ENCODE measurements around the gene UBE2I.

DNA sequence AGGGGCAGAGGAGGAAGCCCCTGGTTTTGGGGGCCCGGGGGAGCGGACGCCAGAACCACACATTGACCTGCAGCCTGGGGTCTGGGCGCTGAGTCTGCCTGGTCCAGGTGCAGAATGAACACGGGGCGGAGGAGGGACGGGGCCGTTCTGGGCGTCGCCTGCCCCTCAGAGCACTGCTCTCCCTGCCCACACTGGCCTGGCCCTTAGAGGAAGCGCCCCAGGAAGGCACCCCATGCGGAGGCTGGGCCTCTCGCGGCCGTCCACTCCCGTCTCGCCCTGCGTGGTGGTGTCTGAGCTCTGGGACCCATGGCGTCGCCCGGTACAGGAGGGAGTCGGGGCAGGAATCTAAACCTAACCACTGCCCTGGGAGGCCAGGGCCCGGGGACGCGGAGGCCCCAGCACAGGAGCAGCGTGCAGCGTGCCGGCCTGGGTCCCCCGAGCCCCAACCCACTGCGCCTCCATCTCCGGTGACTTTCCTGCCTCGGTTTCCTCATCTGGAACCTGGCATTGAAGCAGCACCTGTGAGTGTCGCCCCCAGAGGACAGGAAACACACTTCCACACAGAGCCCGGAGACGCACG, 49.2 kb upstream of the UBE2I start:
- TF ChIP-seq ZNF263 (CRISPR knock-in tag; IDR thresholded peaks at IDR 0.05; ENCODE audit: low read depth) (no peak), TP53 (CRISPR knock-in tag; IDR thresholded peaks at IDR 0.05) (no peak), NFYB (CRISPR knock-in tag; conservative IDR thresholded peaks at IDR 0.05; ENCODE audit: low read depth) (no peak), FOXP1 (CRISPR knock-in tag; IDR thresholded peaks at IDR 0.05; ENCODE audit: borderline replicate concordance) (no peak)
- TF ChIP-seq, protein P1, sequence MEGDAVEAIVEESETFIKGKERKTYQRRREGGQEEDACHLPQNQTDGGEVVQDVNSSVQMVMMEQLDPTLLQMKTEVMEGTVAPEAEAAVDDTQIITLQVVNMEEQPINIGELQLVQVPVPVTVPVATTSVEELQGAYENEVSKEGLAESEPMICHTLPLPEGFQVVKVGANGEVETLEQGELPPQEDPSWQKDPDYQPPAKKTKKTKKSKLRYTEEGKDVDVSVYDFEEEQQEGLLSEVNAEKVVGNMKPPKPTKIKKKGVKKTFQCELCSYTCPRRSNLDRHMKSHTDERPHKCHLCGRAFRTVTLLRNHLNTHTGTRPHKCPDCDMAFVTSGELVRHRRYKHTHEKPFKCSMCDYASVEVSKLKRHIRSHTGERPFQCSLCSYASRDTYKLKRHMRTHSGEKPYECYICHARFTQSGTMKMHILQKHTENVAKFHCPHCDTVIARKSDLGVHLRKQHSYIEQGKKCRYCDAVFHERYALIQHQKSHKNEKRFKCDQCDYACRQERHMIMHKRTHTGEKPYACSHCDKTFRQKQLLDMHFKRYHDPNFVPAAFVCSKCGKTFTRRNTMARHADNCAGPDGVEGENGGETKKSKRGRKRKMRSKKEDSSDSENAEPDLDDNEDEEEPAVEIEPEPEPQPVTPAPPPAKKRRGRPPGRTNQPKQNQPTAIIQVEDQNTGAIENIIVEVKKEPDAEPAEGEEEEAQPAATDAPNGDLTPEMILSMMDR (IDR thresholded peaks at IDR 0.05): no peak
- TF ChIP-seq, protein P2, sequence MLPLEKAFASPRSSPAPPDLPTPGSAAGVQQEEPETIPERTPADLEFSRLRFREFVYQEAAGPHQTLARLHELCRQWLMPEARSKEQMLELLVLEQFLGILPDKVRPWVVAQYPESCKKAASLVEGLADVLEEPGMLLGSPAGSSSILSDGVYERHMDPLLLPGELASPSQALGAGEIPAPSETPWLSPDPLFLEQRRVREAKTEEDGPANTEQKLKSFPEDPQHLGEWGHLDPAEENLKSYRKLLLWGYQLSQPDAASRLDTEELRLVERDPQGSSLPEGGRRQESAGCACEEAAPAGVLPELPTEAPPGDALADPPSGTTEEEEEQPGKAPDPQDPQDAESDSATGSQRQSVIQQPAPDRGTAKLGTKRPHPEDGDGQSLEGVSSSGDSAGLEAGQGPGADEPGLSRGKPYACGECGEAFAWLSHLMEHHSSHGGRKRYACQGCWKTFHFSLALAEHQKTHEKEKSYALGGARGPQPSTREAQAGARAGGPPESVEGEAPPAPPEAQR (CRISPR knock-in tag; IDR thresholded peaks at IDR 0.05): no peak
- TF ChIP-seq, protein P3, sequence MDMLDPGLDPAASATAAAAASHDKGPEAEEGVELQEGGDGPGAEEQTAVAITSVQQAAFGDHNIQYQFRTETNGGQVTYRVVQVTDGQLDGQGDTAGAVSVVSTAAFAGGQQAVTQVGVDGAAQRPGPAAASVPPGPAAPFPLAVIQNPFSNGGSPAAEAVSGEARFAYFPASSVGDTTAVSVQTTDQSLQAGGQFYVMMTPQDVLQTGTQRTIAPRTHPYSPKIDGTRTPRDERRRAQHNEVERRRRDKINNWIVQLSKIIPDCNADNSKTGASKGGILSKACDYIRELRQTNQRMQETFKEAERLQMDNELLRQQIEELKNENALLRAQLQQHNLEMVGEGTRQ (CRISPR knock-in tag; IDR thresholded peaks at IDR 0.05): no peak

Data from WTC11 (cell line).